C4-2B (cell line): Measurements from ENCODE around the gene HIVEP3.

Source experiments
- H3K27ac ChIP-seq: fragments of 450-650 bp; 2 replicates; pipeline ENCODE4 v1.5.1; 2017
- CTCF ChIP-seq: fragments of 450-650 bp; conservative IDR thresholded peaks from 2 replicates; pipeline ENCODE4 v1.5.1; 2017; ENCODE audit warnings: mild to moderate bottlenecking
- ZFX ChIP-seq: fragments of 450-650 bp; IDR thresholded peaks from 2 replicates; pipeline ENCODE4 v1.6.1; 2017

The HIVEP3 gene

GRCh38 chr1:41580021-41580420 lies 338.7 kb downstream of the HIVEP3 start:
- H3K27ac ChIP-seq, result no peak overlapping the region
- TF ChIP-seq CTCF (no peak), ZFX (no peak)

GRCh38 chr1:41578712-41579335 lies 339.9 kb downstream of the HIVEP3 start:
- H3K27ac ChIP-seq, result no peak overlapping the region
- TF ChIP-seq CTCF (peak; percentile 83), ZFX (no peak)

GRCh38 chr1:41576620-41577019 lies 342.1 kb downstream of the HIVEP3 start:
- no peak overlapping the region for H3K27ac ChIP-seq
- TF ChIP-seq ZFX (no peak), CTCF (no peak)

- TF ChIP-seq CTCF (no peak), ZFX (no peak)
- no peak overlapping the region for H3K27ac ChIP-seq
Observed at GRCh38 chr1:41576206-41576605, 342.5 kb downstream of the HIVEP3 start.

- H3K27ac ChIP-seq, result no peak overlapping the region
- no peak for TF ChIP-seq ZFX
- no peak for TF ChIP-seq CTCF
Observed at GRCh38 chr1:41574842-41575241, 343.9 kb downstream of the HIVEP3 start.

- no peak overlapping the region for H3K27ac ChIP-seq
- TF ChIP-seq ZFX, result no peak
- peak; percentile 96 for TF ChIP-seq CTCF
Observed at GRCh38 chr1:41573785-41574713, 344.7 kb downstream of the HIVEP3 start.

GRCh38 chr1:41573194-41573593 lies 345.5 kb downstream of the HIVEP3 start:
- TF ChIP-seq CTCF (no peak), ZFX (no peak)
- no peak overlapping the region for H3K27ac ChIP-seq
